Measurements from ENCODE around the gene CNTROB. TPM values are rescaled to one million over a fixed set of nuclear protein-coding genes. Genes with fewer than 3 reads are reported as not detected.

CNTROB gene
- total RNA-seq, 1 experiment from 2014 or later, result 24.2 TPM

GRCh38 chr17:7897773-7898172, 34.2 kb upstream of the CNTROB start:
- peak in 1 of 2 experiments; percentile 47 for DNase-seq
- H3K9me3 ChIP-seq, result no peaks in the 10 kb centered on the region
- no peaks in the 10 kb centered on the region; the same call in 1 of the 2 replicates for H3K36me3 ChIP-seq (ENCODE audit: control insufficient read depth, insufficient read depth, low read length)
- ChIA-PET POLR2A (no interaction called here), CTCF (interaction anchor here (1.0 to 1.8 kb wide), 2 partner anchors 35 to 75 kb away, joined by 3 to 8 read pairs; no protein-coding TSS in a partner anchor)
- BruUV-seq (replicated peaks), result no TSS peak
- no peaks in the 10 kb centered on the region for H3K27me3 ChIP-seq (replicated peaks; ENCODE audit: control insufficient read depth, insufficient read depth, low read length)
- H3K4me3 ChIP-seq (ENCODE audit: low read depth, low read length), result no peak overlapping the region
- intact Hi-C loops (cut with micrococcal nuclease; ENCODE audit: unreplicated experiment), result loop anchor here (1.0 to 5.0 kb wide), 2 partner anchors 34 to 75 kb away; no protein-coding TSS in a partner anchor
- Mint-ChIP-seq H3K4me1 (ENCODE audit: low read depth, unreplicated experiment) (peaks cover 6% of the 10 kb centered on the region), H3K9me3 (ENCODE audit: unreplicated experiment) (no peaks in the 10 kb centered on the region), H3K36me3 (ENCODE audit: insufficient read depth, unreplicated experiment) (peaks cover 29% of the 10 kb centered on the region), H3K27ac (ENCODE audit: unreplicated experiment) (peak overlapping the region; percentile 53), H3K27me3 (ENCODE audit: insufficient read depth, unreplicated experiment) (no peaks in the 10 kb centered on the region), H3K4me3 (ENCODE audit: unreplicated experiment) (no peak overlapping the region)
- no peaks in the 10 kb centered on the region for H3K4me1 ChIP-seq
- TF ChIP-seq, protein P1, sequence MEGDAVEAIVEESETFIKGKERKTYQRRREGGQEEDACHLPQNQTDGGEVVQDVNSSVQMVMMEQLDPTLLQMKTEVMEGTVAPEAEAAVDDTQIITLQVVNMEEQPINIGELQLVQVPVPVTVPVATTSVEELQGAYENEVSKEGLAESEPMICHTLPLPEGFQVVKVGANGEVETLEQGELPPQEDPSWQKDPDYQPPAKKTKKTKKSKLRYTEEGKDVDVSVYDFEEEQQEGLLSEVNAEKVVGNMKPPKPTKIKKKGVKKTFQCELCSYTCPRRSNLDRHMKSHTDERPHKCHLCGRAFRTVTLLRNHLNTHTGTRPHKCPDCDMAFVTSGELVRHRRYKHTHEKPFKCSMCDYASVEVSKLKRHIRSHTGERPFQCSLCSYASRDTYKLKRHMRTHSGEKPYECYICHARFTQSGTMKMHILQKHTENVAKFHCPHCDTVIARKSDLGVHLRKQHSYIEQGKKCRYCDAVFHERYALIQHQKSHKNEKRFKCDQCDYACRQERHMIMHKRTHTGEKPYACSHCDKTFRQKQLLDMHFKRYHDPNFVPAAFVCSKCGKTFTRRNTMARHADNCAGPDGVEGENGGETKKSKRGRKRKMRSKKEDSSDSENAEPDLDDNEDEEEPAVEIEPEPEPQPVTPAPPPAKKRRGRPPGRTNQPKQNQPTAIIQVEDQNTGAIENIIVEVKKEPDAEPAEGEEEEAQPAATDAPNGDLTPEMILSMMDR (IDR thresholded peaks at IDR 0.05; ENCODE audit: insufficient read depth in 1 of 2, low read depth in 1 of 2, low read length in 1 of 2, severe bottlenecking in 1 of 2, unreplicated experiment in 1 of 2), result peak in 1 of 2 experiments; percentile 48

DNA sequence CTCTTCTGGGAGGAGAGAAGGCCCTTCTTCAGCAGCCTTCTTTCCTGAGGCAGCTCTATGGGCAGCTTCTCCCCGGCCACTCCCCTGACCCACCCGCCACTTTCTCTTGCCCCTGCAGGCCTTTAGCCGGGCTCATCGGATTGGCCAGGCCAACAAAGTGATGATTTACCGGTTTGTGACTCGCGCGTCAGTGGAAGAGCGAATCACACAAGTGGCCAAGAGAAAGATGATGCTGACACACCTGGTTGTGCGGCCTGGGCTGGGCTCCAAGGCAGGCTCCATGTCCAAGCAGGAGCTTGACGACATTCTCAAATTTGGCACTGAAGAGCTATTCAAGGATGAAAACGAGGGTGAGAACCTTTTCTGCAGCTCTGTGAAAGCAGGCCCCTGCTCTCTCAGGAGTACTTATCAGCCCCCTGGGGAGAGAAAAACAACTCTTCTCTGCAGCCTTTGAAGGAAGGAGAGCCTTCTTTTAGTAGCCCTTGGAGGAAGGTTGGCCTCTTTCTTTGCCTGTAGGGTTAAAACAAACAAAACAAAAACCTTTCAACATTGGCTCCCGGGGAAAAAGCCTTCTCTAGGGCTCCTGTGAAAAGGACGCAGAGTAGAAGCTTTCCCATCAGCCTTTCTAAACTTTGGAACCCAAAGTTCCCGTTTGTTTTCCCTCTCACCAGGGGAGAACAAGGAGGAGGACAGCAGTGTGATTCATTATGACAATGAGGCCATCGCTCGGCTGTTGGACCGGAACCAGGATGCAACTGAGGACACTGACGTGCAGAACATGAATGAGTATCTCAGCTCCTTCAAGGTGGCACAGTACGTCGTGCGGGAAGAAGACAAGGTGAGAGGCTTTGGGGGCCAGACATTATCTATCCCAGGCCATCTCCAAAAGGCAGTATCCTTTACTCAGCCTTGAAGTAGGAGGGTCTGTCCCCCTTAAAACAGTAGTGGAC, 28.6 kb upstream of the CNTROB start:
- Histone ChIP-seq H3K9me3 (no peaks in the 10 kb centered on the region), H3K4me3 (ENCODE audit: low read depth, low read length) (no peak overlapping the region), H3K36me3 (ENCODE audit: control insufficient read depth, insufficient read depth, low read length) (no peaks in the 10 kb centered on the region; the same call in 1 of the 2 replicates), H3K4me1 (no peaks in the 10 kb centered on the region), H3K27me3 (replicated peaks; ENCODE audit: control insufficient read depth, insufficient read depth, low read length) (no peaks in the 10 kb centered on the region)
- BruUV-seq (replicated peaks), result TSS peak; percentile 26
- TF ChIP-seq, protein P1 (IDR thresholded peaks at IDR 0.05; ENCODE audit: insufficient read depth in 1 of 2, low read depth in 1 of 2, low read length in 1 of 2, severe bottlenecking in 1 of 2, unreplicated experiment in 1 of 2), result no peak
- ChIA-PET CTCF (no interaction called here), POLR2A (no interaction called here)
- no peak overlapping the region for H3K4me3 Mint-ChIP-seq (ENCODE audit: unreplicated experiment)
- DNase-seq, result no peak
- H3K27ac Mint-ChIP-seq (ENCODE audit: unreplicated experiment), result no peak overlapping the region
- intact Hi-C loops (cut with micrococcal nuclease; ENCODE audit: unreplicated experiment), result no loop called here
- H3K9me3 Mint-ChIP-seq (ENCODE audit: unreplicated experiment), result no peaks in the 10 kb centered on the region
- H3K4me1 Mint-ChIP-seq (ENCODE audit: low read depth, unreplicated experiment), result no peaks in the 10 kb centered on the region
- H3K36me3 Mint-ChIP-seq (ENCODE audit: insufficient read depth, unreplicated experiment), result peaks cover 15% of the 10 kb centered on the region
- no peaks in the 10 kb centered on the region for H3K27me3 Mint-ChIP-seq (ENCODE audit: insufficient read depth, unreplicated experiment)

- no peaks in the 10 kb centered on the region for H3K36me3 ChIP-seq (ENCODE audit: control insufficient read depth, insufficient read depth, low read length)
- no peaks in the 10 kb centered on the region for H3K9me3 Mint-ChIP-seq (ENCODE audit: unreplicated experiment)
- DNase-seq, result no peak
- no peaks in the 10 kb centered on the region for H3K27me3 Mint-ChIP-seq (ENCODE audit: insufficient read depth, unreplicated experiment)
- H3K4me1 ChIP-seq, result no peaks in the 10 kb centered on the region
- no peak overlapping the region for H3K27ac Mint-ChIP-seq (ENCODE audit: unreplicated experiment)
- CTCF ChIA-PET, result no interaction called here
- H3K9me3 ChIP-seq, result no peaks in the 10 kb centered on the region
- H3K4me3 Mint-ChIP-seq (ENCODE audit: unreplicated experiment), result no peak overlapping the region
- peaks cover 21% of the 10 kb centered on the region for H3K36me3 Mint-ChIP-seq (ENCODE audit: insufficient read depth, unreplicated experiment)
- H3K27me3 ChIP-seq (replicated peaks; ENCODE audit: control insufficient read depth, insufficient read depth, low read length), result no peaks in the 10 kb centered on the region
- POLR2A ChIA-PET, result no interaction called here
- no peaks in the 10 kb centered on the region for H3K4me1 Mint-ChIP-seq (ENCODE audit: low read depth, unreplicated experiment)
- no peak overlapping the region for H3K4me3 ChIP-seq (ENCODE audit: low read depth, low read length)
- BruUV-seq (replicated peaks), result no TSS peak
- intact Hi-C loops (cut with micrococcal nuclease; ENCODE audit: unreplicated experiment), result no loop called here
- TF ChIP-seq, protein P1 (IDR thresholded peaks at IDR 0.05; ENCODE audit: insufficient read depth in 1 of 2, low read depth in 1 of 2, low read length in 1 of 2, severe bottlenecking in 1 of 2, unreplicated experiment in 1 of 2), result no peak
Observed at GRCh38 chr17:7909089-7909488, 22.9 kb upstream of the CNTROB start.
